GM21786 (cell line): ENCODE results near the gene COL5A3.
"Not testable (repeated sequence)": the region's sequence is repeated elsewhere in the genome, so short reads cannot be mapped to it uniquely, and the experiment has no call there.

Experiments used
- ATAC-seq: cut with Tn5 transposase; IDR thresholded peaks from one replicate; pipeline ENCODE4 v1.9.1; 2021; ENCODE audit not compliant: unreplicated experiment

The COL5A3 gene

GRCh38 chr19:9972103-9972502, 38.2 kb downstream of the COL5A3 start:
- no peak for ATAC-seq

DNA sequence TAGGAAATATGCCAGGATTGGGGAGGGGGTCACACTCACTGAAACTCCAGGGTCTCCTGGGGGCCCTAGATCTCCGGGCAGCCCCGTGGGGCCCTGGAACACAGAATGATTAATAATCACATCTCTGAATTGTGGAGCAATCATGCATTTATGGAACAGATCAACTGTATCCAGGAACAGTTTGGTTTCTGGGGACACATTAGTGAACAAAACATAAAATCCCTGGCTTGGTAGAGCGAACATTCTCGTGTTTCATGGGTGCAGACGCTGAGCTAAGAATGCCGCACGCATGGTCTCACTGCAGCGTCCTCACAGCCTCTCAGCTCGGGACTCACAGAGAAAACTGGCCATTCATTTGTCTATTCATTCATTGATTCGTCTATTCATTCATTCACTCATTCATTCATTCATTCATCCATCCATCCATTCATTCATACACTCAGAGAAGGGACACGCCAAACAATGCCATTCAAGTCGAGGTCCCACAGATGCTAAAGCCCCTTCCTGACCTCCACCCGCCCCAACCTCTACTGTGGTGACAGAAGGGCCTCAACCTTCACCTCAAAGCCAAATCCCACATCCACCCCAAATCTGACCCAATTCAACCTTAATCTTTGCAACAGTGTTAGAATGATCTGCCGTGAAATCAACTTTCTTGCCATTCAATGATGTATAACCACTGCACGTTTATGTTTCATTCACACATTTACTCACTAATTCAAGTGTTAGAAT, 39.0 kb downstream of the COL5A3 start:
- ATAC-seq, result no peak

DNA sequence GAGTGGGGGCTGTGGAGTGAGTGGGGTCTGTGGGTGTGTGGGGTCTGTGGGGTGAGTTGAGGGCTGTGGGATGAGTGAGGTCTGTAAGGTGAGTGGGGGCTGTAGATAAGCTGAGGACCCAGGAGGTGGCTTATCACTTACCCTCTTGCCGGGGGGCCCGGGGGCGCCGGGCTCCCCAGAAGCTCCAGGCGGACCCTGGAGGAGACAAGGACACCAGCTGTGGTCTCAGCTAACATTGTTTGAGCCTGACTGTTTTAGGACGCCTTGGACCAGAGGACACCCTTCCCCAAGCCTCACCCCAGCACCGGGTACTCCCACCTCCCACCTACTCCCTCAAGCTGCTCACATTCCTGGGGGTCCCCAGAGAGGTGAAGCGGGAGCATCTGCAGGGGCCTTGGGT, 39.8 kb downstream of the COL5A3 start:
- ATAC-seq, result no peak

DNA sequence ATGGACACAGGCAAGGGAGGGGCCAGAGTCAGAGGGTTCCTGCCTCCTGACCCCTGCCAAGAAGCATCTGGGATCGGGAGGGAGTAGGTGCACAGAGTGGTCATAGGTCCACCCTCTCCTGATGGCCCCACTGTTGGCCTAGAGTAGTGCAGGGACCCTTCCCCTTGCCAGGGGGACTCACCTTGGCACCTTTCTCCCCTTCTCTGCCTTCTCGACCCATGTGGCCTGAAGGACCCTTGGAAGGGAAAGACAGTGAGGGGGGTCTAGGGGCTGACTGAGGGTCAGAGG, 40.7 kb downstream of the COL5A3 start:
- no peak for ATAC-seq

- ATAC-seq, result no peak
Measured at GRCh38 chr19:9968820-9969687, 41.2 kb downstream of the COL5A3 start.

DNA sequence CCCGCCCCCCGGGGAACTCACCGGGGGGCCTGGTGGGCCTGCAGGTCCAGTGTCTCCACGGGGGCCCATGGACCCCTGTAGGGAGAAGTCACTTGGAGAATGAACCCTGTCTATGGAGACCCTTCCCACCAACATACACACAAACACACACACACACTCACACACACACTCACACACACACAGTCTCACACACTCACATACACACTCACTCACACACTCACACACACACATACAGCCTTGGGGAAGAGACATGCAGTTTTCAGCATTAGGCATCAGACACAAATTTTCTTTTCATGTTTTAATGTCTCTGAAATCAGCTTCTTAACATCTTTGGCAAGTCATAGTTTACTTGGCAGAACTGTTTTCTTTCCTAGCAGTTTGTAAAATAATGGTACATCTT, 43.0 kb downstream of the COL5A3 start:
- no peak for ATAC-seq

DNA sequence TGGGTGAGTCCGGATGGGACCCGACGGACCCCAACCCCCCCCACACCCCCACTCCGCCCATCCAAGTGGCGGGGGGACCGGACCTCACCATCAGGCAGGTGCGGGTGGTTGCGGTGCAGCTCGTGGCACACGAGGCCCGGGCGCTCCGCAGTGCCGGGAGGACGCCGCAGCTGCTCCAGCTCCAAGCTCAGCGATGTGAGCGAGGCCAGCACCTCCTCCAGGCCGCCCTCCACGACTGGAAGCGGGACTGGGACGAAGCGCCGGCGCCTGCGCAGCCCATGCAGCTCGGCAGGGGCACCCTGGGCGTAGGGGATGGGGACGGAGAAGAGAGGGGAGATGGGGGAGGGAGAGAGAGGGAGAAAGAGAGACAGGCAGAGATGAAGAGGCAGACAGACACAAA, 43.9 kb downstream of the COL5A3 start:
- no peak for ATAC-seq

GRCh38 chr19:9966024-9966423, 44.3 kb downstream of the COL5A3 start:
- ATAC-seq, result no peak

GRCh38 chr19:9962623-9963290, 47.5 kb downstream of the COL5A3 start:
- no peak for ATAC-seq

GRCh38 chr19:9961103-9961502, 49.2 kb downstream of the COL5A3 start:
- no peak for ATAC-seq

DNA sequence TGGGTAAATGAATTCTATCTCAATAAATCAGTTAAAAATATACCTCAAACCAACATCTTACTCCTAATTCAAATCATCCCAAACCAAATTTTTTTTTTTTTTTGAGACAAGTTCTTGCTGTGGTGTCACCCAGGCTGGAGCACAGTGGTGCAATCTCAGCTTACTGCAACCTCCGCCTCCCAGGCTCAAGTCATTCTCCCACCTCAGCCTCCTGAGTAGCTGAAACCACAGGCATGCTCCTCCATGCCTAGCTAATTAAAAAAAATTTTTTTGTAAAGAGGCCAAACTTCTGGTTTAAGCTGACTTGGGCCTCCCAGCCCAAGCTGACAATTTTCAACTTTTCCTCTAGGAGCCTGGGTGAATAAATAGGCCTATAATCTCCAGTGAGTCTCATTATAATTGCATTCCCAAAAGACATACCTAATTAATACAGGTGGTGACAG, 51.9 kb downstream of the COL5A3 start:
- ATAC-seq, result no peak

DNA sequence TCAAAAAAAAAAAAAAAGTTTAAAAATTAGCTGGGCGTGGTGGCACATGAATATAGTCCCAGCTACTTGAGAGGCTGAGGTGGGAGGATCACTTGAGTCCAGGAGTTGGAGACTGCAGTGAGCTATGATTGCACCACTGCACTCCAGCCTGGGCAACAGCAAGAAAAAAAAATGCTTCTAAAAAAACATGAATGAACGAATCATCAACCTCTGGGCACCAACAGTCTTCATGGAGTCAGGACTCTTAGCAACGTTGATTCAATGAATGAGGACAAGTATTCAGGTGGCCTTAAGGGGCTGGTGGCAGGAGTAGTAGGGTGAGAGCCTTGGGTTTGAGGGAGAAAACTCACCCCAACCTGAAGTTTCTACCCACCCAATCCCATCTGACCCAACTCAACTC, 53.3 kb downstream of the COL5A3 start:
- no peak for ATAC-seq

- ATAC-seq, result no peak
Measured at GRCh38 chr19:9953802-9954542, 56.3 kb downstream of the COL5A3 start.

DNA sequence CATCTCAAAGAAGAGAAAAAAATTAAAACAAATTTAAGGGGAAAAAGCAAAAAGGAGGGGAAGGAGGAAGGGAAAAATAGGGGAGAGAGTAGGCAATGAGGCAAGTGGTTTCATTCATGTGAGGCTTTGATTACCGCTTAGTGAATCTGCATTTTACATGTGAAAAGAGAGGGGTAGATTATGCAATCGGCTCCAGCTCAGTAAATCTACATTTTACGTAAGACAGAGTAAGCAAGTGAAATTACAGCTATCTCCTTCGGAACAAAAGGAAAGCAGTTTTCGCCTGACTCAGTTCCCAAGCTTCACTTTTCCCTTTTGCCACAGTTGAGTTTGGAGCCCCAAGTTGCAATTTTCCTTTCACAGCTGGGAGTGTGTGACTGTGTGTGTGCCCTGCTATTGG, 58.0 kb downstream of the COL5A3 start:
- no peak for ATAC-seq

GRCh38 chr19:9947441-9947840, 62.9 kb downstream of the COL5A3 start:
- ATAC-seq, result no peak

DNA sequence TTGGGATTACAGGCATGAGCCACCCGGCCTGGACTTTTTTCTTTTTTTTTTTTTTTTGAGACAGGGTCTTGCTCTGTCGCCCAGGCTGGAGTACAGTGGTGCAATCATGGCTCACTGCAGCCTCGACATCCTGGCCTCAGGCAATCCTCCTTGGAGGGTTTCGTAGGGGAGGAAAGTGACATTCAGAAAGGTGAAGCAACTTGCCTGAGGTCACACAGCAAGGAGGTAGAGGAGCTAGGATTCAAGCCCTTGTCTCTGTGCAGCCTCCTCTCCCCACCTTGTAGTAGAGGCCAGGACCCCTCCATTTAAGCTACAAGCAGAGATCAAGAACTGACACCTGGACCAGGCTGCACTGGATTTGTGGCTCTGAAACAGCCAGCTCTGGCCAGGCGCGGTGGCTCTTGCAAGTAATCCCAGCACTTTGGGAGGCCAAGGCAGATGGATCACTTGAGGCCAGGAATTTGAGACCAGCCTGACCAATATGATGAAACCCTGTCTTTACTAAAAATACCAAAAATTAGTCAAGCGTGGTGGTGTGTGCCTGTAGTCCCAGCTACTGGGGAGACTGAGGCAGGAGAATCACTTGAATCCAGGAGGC, 63.7 kb downstream of the COL5A3 start:
- not testable (repeated sequence) for ATAC-seq

GRCh38 chr19:9945319-9945966, 64.9 kb downstream of the COL5A3 start:
- no peak for ATAC-seq

GRCh38 chr19:9943744-9944143, 66.6 kb downstream of the COL5A3 start:
- no peak for ATAC-seq

DNA sequence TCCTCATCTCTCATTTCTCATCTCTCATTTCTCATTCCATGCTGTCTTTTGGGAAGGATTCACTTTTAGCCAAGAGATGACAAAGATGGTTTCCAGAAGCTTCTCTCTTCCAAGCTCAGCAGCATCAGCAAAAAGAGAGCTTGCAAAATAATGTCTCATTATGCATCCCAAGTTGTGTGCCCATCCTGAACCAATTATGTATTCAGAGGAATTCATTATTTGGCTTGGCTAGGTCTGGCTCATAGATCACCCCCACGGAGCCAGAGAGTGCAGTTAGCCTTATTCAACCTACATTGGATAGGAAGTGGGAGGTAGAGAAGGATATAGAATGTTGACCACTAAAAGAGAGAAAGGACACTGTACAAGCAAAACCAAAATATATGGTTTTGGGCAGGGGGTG, 68.6 kb downstream of the COL5A3 start:
- no peak for ATAC-seq

- no peak for ATAC-seq
Measured at GRCh38 chr19:9941231-9941630, 69.1 kb downstream of the COL5A3 start.
